ENCODE data around the gene RYK.

Gene RYK

DNA sequence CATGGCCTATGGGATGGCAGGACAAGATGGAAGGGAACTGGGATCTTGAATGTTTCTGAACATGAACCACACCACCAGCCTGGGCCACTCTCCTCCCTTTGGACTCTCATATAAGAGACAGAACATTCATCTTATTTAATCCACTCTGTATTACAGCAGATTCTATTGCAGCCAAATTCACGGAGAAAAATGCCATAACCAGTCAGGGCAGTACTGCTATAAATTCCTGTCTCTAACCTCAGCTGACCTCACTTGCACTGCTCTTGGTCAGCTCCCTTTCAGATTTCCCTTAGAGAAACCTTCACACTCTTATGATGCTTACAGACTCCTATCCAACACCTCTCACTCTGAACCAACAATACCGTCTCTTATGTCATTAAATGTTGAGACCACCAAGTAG lies 101.4 kb downstream of the RYK start:
- no peak for DNase-seq (ENCODE audit: low read depth, low spot score)

DNA sequence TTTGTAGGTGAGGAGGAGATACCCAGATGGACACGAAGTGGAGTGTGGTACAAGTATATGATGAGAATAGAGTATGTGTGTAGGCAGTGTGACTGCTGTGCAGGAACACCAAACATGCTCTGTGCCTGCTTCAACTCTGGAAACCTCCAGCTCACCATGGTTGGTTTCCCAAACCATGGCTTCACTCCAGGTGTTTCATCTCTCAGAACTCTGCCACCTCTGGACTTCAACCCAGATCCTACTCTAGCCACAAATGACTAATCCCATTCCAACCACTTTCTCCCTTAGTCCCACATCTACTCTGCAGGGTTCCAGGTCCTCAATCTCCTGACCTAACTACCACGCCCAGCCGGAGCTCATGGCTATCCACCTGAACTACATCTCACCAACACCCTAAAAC lies 102.1 kb downstream of the RYK start:
- DNase-seq (ENCODE audit: low read depth, low spot score), result no peak

GRCh38 chr3:134147411-134147810 lies 103.2 kb downstream of the RYK start:
- no peak for DNase-seq (ENCODE audit: low read depth, low spot score)

GRCh38 chr3:134146666-134147065 lies 104.0 kb downstream of the RYK start:
- no peak for DNase-seq (ENCODE audit: low read depth, low spot score)

- no peak for DNase-seq (ENCODE audit: low read depth, low spot score)
Observed at GRCh38 chr3:134145183-134145582, 105.5 kb downstream of the RYK start.

GRCh38 chr3:134144694-134145093 lies 106.0 kb downstream of the RYK start:
- no peak for DNase-seq (ENCODE audit: low read depth, low spot score)

DNA sequence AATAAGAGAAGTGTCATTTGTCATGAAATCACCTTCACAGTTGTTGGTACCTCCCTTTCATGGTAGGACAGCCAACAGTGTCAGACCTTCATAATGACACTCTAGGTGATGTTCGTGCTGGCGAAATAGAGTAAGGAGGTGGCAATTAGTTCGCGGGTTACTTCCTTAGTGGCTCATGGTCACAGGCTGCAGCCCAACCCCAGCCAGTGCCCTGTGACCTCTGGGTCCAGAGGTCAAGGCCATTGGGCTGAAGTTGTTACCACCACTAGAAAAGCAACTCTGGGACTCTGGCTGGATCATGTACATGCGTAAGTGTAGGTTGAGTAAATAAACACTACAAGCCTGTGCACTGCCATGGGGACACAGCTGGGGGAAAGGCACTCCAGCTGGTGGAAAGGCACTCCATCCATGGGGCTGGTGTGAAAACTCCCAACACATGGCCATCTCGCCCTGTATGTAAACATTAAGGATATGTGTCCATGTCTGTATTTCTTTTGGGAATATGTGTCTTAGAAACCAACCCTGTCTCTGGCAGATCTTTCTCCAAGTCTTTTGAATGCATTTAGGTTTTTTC lies 106.7 kb downstream of the RYK start:
- DNase-seq (ENCODE audit: low read depth, low spot score), result no peak

- DNase-seq (ENCODE audit: low read depth, low spot score), result no peak
Observed at GRCh38 chr3:134136604-134137003, 114.1 kb downstream of the RYK start.

- no peak for DNase-seq (ENCODE audit: low read depth, low spot score)
Observed at GRCh38 chr3:134134698-134135415, 115.8 kb downstream of the RYK start.

GRCh38 chr3:134134240-134134639 lies 116.4 kb downstream of the RYK start:
- no peak for DNase-seq (ENCODE audit: low read depth, low spot score)

DNA sequence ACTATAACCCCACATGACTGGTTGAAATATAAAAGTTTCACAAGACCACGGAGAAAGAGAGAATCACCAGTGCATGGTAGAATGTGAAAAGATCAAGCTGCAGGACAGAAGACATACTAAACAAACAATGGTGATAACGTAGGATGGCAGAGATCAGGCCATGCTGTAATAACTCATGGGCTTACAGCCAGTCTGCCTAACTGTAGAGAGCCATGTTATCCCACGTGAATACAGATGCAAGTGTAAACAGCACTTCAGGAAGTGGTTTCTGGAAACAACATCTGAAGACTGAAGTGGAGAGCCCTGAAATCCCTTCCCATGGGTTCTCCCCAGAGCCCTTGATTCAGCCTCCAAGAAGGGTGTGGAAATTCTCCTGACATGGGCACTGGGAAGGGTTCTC lies 117.7 kb downstream of the RYK start:
- no peak for DNase-seq (ENCODE audit: low read depth, low spot score)

DNA sequence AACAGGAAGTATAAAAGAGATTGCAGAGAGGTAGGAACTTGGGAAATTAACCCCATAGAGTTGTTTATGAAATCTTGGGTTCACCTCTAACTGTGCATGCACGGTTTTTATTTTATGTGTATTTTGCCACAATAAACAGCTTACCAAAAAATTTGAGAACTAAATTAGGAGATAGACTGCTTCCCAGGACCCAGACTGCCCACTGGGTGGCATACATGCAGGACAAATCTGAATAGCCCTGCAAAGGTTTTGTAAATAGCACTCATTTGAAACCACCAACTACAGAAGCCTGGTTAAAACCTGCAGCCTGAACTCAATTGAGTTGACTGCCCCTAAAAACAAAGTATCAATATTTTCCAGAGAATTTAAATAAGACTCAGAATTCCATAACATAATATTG lies 124.5 kb downstream of the RYK start:
- no peak for DNase-seq (ENCODE audit: low read depth, low spot score)

- no peak for DNase-seq (ENCODE audit: low read depth, low spot score)
Observed at GRCh38 chr3:134114726-134115125, 135.9 kb downstream of the RYK start.

DNA sequence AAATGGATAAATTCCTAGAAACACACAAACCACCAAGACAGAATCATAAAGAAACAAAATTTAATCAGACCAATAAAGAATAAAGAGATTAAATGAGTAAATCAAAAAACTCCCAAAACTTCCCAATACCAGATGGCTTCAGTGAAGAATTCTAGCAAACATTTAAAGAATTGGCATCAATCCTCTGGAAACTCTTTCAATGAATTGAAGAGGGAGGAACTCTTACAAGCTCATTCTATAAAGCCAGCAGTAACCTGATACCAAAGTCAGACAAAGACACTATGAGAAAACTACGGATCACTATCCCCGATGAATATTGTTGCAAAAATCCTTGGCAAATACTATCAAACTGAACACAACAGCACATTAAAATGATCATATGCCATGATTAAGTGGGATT lies 139.0 kb downstream of the RYK start:
- DNase-seq (ENCODE audit: low read depth, low spot score), result no peak

GRCh38 chr3:134110963-134111362 lies 139.7 kb downstream of the RYK start:
- no peak for DNase-seq (ENCODE audit: low read depth, low spot score)

Measured in smooth muscle cell of the brain vasculature (primary cell).